ENCODE results near the gene TACR2. TPM values are rescaled to one million over a fixed set of nuclear protein-coding genes. Genes with fewer than 3 reads are reported as not detected.
"Not testable (repeated sequence)": the region's sequence is repeated elsewhere in the genome, so short reads cannot be mapped to it uniquely, and the experiment has no call there.

The TACR2 gene
- total and polyA plus RNA-seq, 2 experiments from 2014 or later, result 0.53 TPM; not detected in 1

GRCh38 chr10:69452676-69453415, 36.1 kb upstream of the TACR2 start:
- peaks cover 48% of the 10 kb centered on the region for H3K4me1 ChIP-seq (ENCODE audit: low read depth)
- H3K4me3 ChIP-seq, result peak overlapping the region; percentile 55
- no peak for TF ChIP-seq CTCF (IDR thresholded peaks at IDR 0.05; ENCODE audit: low read depth, low read length)
- H3K27me3 ChIP-seq, result no peaks in the 10 kb centered on the region
- no peaks in the 10 kb centered on the region for H3K9me3 ChIP-seq (ENCODE audit: low read depth)
- no peak for DNase-seq (ENCODE audit: low read depth in 1 of 2, low spot score in 1 of 2)
- no peaks in the 10 kb centered on the region for H3K36me3 ChIP-seq
- H3K27ac ChIP-seq, result no peak overlapping the region

- DNase-seq (ENCODE audit: low read depth in 1 of 2, low spot score in 1 of 2), result peak in 1 of 2 donors; percentile 26
- H3K36me3 ChIP-seq, result no peaks in the 10 kb centered on the region
These were observed 35.1 kb upstream of the TACR2 start for GRCh38 chr10:69451784-69452251.

GRCh38 chr10:69451209-69451783, 34.6 kb upstream of the TACR2 start, which contains the start of gene TSPAN15:
TSPAN15 (plus strand) TSS chr10:69451465; CDS start chr10:69451595, 130 bp downstream.
- H3K27me3 ChIP-seq, result no peaks in the 10 kb centered on the region
- no peaks in the 10 kb centered on the region for H3K36me3 ChIP-seq
- H3K4me3 ChIP-seq, result peak within 1 kb of the TSS; percentile 55
- peaks cover 40% of the 10 kb centered on the region for H3K4me1 ChIP-seq (ENCODE audit: low read depth)
- peak; percentile 82 to 96 for DNase-seq (ENCODE audit: low read depth in 1 of 2, low spot score in 1 of 2)
- no peak for TF ChIP-seq CTCF (IDR thresholded peaks at IDR 0.05; ENCODE audit: low read depth, low read length)
- peak within 1 kb of the TSS; percentile 31 for H3K27ac ChIP-seq
- H3K9me3 ChIP-seq (ENCODE audit: low read depth), result no peaks in the 10 kb centered on the region

More at GRCh38 chr10:69451784-69452251, 35.1 kb upstream of the TACR2 start:
- H3K27ac ChIP-seq, result no peak overlapping the region
- peak overlapping the region; percentile 55 for H3K4me3 ChIP-seq
- no peaks in the 10 kb centered on the region for H3K27me3 ChIP-seq
- TF ChIP-seq CTCF (IDR thresholded peaks at IDR 0.05; ENCODE audit: low read depth, low read length), result no peak
- H3K4me1 ChIP-seq (ENCODE audit: low read depth), result peaks cover 45% of the 10 kb centered on the region
- H3K9me3 ChIP-seq (ENCODE audit: low read depth), result no peaks in the 10 kb centered on the region

- Histone ChIP-seq H3K4me1 (ENCODE audit: low read depth) (peaks cover 31% of the 10 kb centered on the region), H3K27ac (peak overlapping the region; percentile 31)
- not testable (repeated sequence) for DNase-seq (ENCODE audit: low read depth in 1 of 2, low spot score in 1 of 2); H3K27me3 ChIP-seq; H3K36me3 ChIP-seq; H3K9me3 ChIP-seq (ENCODE audit: low read depth); H3K4me3 ChIP-seq
These were observed 33.7 kb upstream of the TACR2 start for GRCh38 chr10:69450395-69450794.

- H3K36me3 ChIP-seq, result no peaks in the 10 kb centered on the region
- no peaks in the 10 kb centered on the region for H3K9me3 ChIP-seq (ENCODE audit: low read depth)
- peaks cover 27% of the 10 kb centered on the region for H3K4me1 ChIP-seq (ENCODE audit: low read depth)
- DNase-seq (ENCODE audit: low read depth in 1 of 2, low spot score in 1 of 2), result peak; percentile 64 to 90
- peak; percentile 56 for TF ChIP-seq CTCF (IDR thresholded peaks at IDR 0.05; ENCODE audit: low read depth, low read length)
- no peaks in the 10 kb centered on the region for H3K27me3 ChIP-seq
- no peak overlapping the region for H3K4me3 ChIP-seq
- H3K27ac ChIP-seq, result no peak overlapping the region
These were observed 33.1 kb upstream of the TACR2 start for GRCh38 chr10:69449841-69450240.

- H3K27ac ChIP-seq, result no peak overlapping the region
- no peak overlapping the region for H3K4me3 ChIP-seq
- no peaks in the 10 kb centered on the region for H3K36me3 ChIP-seq
These were observed 30.0 kb upstream of the TACR2 start for GRCh38 chr10:69446650-69447151.

More at GRCh38 chr10:69446650-69447151, 30.0 kb upstream of the TACR2 start:
- TF ChIP-seq CTCF (IDR thresholded peaks at IDR 0.05; ENCODE audit: low read depth, low read length), result no peak
- Histone ChIP-seq H3K27me3 (no peaks in the 10 kb centered on the region), H3K9me3 (ENCODE audit: low read depth) (no peaks in the 10 kb centered on the region), H3K4me1 (ENCODE audit: low read depth) (peaks cover 11% of the 10 kb centered on the region)
- peak in 1 of 2 donors; percentile 80 for DNase-seq (ENCODE audit: low read depth in 1 of 2, low spot score in 1 of 2)

Data from cardiac muscle cell (in vitro differentiated cells and primary cell).